ENCODE measurements around the gene OR6Q1.
"Not testable (repeated sequence)": the region's sequence is repeated elsewhere in the genome, so short reads cannot be mapped to it uniquely, and the experiment has no call there.

OR6Q1 gene, protein sequence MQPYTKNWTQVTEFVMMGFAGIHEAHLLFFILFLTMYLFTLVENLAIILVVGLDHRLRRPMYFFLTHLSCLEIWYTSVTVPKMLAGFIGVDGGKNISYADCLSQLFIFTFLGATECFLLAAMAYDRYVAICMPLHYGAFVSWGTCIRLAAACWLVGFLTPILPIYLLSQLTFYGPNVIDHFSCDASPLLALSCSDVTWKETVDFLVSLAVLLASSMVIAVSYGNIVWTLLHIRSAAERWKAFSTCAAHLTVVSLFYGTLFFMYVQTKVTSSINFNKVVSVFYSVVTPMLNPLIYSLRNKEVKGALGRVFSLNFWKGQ

DNA sequence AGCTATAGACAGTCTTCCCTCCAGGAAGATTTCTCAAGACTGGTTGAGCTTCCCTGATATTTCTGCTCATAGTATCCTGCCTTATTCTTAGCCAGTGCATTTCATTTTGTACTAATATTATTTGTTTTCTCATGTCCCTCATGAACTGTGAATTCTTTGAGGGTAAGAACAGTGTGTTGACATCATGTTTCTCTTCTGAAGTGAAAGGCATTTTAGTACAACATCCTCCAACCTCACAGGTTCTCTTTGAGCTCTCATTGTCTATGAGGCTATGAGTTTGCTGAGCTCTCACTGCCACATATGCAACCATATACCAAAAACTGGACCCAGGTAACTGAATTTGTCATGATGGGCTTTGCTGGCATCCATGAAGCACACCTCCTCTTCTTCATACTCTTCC lies at the start of gene OR6Q1:
Gene OR6Q1 (plus strand): TSS at position 301 of the 400 bp plus-strand sequence. CDS start 0 bp downstream, at position 301.
- TF ChIP-seq, protein P1, sequence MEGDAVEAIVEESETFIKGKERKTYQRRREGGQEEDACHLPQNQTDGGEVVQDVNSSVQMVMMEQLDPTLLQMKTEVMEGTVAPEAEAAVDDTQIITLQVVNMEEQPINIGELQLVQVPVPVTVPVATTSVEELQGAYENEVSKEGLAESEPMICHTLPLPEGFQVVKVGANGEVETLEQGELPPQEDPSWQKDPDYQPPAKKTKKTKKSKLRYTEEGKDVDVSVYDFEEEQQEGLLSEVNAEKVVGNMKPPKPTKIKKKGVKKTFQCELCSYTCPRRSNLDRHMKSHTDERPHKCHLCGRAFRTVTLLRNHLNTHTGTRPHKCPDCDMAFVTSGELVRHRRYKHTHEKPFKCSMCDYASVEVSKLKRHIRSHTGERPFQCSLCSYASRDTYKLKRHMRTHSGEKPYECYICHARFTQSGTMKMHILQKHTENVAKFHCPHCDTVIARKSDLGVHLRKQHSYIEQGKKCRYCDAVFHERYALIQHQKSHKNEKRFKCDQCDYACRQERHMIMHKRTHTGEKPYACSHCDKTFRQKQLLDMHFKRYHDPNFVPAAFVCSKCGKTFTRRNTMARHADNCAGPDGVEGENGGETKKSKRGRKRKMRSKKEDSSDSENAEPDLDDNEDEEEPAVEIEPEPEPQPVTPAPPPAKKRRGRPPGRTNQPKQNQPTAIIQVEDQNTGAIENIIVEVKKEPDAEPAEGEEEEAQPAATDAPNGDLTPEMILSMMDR (IDR thresholded peaks at IDR 0.05; ENCODE audit: low read depth, low read length) = no peak
- H3K4me3 ChIP-seq (ENCODE audit: low read depth, low read length) = no peak within 1 kb of the TSS

DNA sequence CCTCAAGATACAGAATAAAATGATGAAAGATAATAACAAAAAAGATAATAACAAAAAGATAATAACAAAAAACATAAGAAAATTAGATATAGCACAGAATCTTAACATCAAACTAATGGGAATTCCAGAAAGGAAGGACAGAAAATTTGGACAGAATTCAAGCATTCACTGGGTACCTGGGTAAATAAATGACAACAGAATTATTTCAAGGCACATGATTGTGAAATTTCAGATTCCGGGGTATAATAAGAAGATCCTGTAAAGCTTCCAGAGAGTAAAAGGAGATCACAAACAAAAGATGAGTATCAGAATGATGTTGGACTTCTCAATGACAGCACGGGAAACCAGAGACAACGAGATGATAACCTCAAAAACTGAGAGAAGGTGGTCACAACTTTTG lies 49.2 kb upstream of the OR6Q1 start:
- no peak overlapping the region for H3K4me3 ChIP-seq (ENCODE audit: low read depth, low read length)
- TF ChIP-seq, protein P1 (IDR thresholded peaks at IDR 0.05; ENCODE audit: low read depth, low read length) = no peak

DNA sequence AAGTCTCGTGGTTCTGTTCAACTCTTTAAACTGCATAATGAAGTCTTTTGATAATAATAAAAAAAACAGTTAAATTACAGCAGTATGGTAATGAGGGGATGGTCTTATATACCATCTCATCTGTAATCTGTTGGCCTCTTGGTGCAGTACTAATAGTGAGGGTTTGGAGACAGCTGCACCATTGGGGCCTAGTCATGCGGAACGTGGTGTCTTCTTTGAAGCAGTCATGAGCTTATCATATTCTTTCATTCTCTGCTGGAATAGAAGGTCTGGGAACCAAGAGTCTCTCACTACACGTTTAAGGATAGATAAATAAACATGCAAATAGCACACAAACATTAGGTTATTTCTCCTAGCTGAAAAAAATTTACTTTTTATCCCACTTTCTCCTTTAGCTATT lies 48.0 kb upstream of the OR6Q1 start:
- TF ChIP-seq, protein P1 (IDR thresholded peaks at IDR 0.05; ENCODE audit: low read depth, low read length) = no peak
- no peak overlapping the region for H3K4me3 ChIP-seq (ENCODE audit: low read depth, low read length)

DNA sequence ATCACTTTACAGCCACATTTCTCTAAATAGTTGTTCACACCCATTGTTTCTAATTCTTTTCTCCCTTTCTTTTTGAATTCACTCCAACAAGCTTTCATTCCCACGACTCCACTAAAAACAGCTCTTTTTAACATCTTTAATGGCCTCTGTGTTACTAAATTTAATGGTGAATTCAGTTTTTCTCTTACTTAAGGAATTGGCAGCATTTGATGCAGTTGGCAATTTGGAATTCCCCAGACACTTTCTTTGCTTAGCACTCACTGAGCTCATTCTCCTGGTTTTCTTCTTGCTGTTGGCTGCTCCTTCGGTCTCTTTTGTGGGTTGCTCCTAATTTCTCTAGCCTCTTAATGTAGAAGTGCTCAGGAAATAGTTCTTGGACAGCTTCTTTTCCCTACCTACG lies 47.6 kb upstream of the OR6Q1 start:
- no peak overlapping the region for H3K4me3 ChIP-seq (ENCODE audit: low read depth, low read length)
- TF ChIP-seq, protein P1 (IDR thresholded peaks at IDR 0.05; ENCODE audit: low read depth, low read length) = no peak

DNA sequence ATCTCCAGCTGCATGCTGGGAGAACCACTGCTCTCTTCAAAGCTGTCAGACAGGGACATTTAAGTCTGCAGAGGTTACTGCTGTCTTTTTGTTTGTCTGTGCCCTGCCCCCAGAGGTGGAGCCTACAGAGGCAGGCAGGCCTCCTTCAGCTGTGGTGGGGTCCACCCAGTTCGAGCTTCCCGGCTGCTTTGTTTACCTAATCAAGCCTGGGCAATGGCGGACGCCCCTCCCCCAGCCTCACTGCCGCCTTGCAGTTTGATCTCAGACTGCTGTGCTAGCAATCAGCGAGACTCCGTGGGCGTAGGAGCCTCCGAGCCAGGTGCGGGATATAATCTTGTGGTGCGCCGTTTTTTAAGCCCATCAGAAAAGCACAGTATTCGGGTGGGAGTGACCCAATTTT lies 31.2 kb upstream of the OR6Q1 start:
- H3K4me3 ChIP-seq (ENCODE audit: low read depth, low read length) = not testable (repeated sequence)

DNA sequence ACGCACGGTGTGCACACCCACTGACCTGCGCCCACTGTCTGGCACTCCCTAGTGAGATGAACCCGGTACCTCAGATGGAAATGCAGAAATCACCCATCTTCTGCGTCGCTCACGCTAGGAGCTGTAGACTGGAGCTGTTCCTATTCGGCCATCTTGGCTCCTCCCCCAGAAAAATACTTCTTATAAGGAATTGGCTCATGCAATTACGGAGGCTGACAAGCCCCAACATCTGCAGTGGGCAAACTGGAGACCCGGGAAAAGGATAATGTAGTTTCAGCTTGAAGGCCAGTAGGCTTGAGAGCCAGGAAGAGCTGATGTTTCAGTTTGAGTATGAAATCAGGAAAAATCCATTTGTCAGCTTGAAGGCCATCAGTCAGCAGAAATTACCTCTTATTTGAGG lies 30.7 kb upstream of the OR6Q1 start:
- not testable (repeated sequence) for H3K4me3 ChIP-seq (ENCODE audit: low read depth, low read length)

DNA sequence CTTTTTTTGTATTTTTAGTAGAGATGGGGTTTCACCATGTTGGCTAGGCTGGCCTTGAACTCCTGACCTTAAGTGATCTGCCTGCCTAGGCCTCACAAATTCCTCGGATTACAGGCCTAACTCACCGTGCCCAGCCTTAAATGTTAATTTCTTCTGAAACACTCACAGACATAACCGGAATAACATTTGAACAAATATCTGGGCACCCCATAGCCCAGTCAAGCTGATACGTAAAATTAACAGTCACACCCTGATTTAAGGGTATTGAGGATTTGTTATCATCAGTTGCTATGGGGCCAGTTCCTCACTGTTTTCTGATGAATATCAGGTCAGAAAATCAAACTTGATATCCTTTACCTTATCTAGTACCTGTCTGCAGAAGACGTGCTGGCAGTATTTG lies 30.1 kb upstream of the OR6Q1 start:
- TF ChIP-seq, protein P1 (IDR thresholded peaks at IDR 0.05; ENCODE audit: low read depth, low read length) = no peak
- H3K4me3 ChIP-seq (ENCODE audit: low read depth, low read length) = no peak overlapping the region

DNA sequence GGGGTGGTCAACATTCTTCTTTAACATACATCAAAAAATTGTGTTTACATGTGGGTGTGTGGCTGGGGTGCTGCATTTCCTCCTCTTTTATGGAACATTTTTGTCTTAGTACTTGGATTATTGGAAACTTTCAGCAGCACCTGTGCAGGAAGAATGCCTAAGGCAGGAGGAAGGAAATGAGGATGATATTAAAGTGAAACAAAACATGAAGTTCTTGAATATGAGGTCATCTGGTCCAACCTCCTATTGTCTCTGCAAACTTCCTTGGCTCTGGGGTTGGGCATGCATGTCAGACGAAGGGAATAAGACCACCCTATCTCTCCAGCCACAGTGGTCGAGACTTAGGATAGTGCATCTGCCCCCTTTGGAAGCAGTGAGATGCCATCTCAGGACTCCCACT lies 27.7 kb upstream of the OR6Q1 start:
- TF ChIP-seq, protein P1 (IDR thresholded peaks at IDR 0.05; ENCODE audit: low read depth, low read length) = no peak
- H3K4me3 ChIP-seq (ENCODE audit: low read depth, low read length) = no peak overlapping the region
